22Rv1 (cell line): Measurements from ENCODE around the gene CEP131.

Source experiments
- ZFX ChIP-seq: fragments of 450-650 bp; IDR thresholded peaks from 2 replicates; pipeline ENCODE4 v1.6.1; 2017; ENCODE audit warnings: antibody characterized with exemption, borderline replicate concordance
- TF ChIP-seq, protein P1 (sequence below): fragments of 450-650 bp; IDR thresholded peaks from 2 replicates; pipeline ENCODE4 v1.5.1; 2017; ENCODE audit warnings: mild to moderate bottlenecking

DNA sequence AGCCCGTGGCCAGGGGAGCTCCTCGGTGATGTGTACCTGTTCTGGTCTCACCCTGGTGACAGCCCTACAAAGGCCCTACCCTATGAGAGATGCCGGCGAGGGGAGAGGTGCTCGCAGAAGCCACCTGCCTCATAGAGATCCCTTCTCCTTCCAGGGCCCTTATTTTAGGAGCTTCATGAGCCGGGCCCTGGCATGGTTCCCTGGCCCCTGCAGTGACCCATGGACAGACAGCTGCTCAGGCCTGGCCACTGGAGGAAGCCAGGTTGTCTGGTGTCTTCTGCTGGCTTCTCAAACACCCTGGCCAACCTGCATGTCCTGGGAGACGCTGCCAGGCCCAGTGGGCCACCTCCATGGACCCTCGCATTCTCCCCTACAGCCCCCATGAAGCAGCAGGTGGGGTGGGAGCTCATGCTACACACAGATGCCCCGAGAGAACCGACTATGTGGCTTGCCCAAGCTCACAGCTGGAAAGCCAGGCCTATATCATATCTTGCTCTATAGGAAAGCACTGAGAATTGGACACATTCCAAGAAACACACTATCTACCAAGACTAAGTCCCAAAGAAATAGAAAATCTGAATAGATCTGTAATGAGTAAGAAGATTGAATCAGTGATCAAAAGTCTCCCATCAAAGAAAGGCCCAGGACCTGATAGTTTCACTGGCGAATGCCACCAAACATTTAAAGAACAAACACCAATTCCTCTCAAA, 49.6 kb downstream of the CEP131 start:
- TF ChIP-seq, protein P1, sequence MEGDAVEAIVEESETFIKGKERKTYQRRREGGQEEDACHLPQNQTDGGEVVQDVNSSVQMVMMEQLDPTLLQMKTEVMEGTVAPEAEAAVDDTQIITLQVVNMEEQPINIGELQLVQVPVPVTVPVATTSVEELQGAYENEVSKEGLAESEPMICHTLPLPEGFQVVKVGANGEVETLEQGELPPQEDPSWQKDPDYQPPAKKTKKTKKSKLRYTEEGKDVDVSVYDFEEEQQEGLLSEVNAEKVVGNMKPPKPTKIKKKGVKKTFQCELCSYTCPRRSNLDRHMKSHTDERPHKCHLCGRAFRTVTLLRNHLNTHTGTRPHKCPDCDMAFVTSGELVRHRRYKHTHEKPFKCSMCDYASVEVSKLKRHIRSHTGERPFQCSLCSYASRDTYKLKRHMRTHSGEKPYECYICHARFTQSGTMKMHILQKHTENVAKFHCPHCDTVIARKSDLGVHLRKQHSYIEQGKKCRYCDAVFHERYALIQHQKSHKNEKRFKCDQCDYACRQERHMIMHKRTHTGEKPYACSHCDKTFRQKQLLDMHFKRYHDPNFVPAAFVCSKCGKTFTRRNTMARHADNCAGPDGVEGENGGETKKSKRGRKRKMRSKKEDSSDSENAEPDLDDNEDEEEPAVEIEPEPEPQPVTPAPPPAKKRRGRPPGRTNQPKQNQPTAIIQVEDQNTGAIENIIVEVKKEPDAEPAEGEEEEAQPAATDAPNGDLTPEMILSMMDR = no peak
- no peak for TF ChIP-seq ZFX
